Panc1 (cell line): ENCODE measurements around the gene DLL4.

Experiments used
- POLR2AphosphoS5 ChIP-seq: IDR thresholded peaks from 2 replicates; pipeline ENCODE4 v1.6.1; 2012; ENCODE audit warnings: mild to moderate bottlenecking, low read depth, low read length, moderate library complexity
- TCF7L2 ChIP-seq: IDR thresholded peaks from 2 replicates; pipeline ENCODE4 v1.6.1; 2011; ENCODE audit warnings: mild to moderate bottlenecking, low read depth, low read length, inconsistent platforms
- TF ChIP-seq, protein P1 (sequence below): fragments of 450-650 bp; IDR thresholded peaks from 2 replicates; pipeline ENCODE4 v1.5.1; 2017; ENCODE audit warnings: mild to moderate bottlenecking
- TF ChIP-seq, protein P2 (sequence below), 2 experiments: IDR thresholded peaks; 2 replicates each; pipeline ENCODE4 v1.6.1; 2011 to 2012; ENCODE audit warnings: low read depth in 2 of 2, control low read depth in 1 of 2, low read length in 1 of 2, mild to moderate bottlenecking in 1 of 2, moderate library complexity in 1 of 2; ENCODE audit not compliant: insufficient read depth in 1 of 2

DNA sequence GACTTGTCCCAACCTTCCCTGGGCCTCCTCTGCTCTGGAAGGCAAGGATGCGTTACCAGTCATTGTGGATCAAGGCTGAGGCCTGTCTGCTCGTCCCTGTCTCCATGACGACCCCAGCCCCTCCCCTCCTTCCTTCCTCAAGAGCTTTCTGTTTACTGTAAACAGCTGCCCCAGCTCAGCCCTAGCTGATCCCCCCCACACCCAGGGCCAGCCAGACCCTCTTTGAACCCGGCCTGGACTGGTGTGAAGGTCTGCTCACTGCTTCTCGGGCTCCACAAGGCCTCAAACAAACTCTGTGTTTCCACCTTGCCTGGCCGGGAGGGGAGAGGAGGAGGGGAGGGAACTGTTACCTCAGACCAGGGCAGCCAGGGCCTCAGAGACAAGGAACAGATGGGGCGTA, 18.0 kb upstream of the DLL4 start:
- TF ChIP-seq, protein P1, sequence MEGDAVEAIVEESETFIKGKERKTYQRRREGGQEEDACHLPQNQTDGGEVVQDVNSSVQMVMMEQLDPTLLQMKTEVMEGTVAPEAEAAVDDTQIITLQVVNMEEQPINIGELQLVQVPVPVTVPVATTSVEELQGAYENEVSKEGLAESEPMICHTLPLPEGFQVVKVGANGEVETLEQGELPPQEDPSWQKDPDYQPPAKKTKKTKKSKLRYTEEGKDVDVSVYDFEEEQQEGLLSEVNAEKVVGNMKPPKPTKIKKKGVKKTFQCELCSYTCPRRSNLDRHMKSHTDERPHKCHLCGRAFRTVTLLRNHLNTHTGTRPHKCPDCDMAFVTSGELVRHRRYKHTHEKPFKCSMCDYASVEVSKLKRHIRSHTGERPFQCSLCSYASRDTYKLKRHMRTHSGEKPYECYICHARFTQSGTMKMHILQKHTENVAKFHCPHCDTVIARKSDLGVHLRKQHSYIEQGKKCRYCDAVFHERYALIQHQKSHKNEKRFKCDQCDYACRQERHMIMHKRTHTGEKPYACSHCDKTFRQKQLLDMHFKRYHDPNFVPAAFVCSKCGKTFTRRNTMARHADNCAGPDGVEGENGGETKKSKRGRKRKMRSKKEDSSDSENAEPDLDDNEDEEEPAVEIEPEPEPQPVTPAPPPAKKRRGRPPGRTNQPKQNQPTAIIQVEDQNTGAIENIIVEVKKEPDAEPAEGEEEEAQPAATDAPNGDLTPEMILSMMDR: no peak
- TF ChIP-seq POLR2AphosphoS5: no peak
- TF ChIP-seq TCF7L2: no peak
- TF ChIP-seq, protein P2, sequence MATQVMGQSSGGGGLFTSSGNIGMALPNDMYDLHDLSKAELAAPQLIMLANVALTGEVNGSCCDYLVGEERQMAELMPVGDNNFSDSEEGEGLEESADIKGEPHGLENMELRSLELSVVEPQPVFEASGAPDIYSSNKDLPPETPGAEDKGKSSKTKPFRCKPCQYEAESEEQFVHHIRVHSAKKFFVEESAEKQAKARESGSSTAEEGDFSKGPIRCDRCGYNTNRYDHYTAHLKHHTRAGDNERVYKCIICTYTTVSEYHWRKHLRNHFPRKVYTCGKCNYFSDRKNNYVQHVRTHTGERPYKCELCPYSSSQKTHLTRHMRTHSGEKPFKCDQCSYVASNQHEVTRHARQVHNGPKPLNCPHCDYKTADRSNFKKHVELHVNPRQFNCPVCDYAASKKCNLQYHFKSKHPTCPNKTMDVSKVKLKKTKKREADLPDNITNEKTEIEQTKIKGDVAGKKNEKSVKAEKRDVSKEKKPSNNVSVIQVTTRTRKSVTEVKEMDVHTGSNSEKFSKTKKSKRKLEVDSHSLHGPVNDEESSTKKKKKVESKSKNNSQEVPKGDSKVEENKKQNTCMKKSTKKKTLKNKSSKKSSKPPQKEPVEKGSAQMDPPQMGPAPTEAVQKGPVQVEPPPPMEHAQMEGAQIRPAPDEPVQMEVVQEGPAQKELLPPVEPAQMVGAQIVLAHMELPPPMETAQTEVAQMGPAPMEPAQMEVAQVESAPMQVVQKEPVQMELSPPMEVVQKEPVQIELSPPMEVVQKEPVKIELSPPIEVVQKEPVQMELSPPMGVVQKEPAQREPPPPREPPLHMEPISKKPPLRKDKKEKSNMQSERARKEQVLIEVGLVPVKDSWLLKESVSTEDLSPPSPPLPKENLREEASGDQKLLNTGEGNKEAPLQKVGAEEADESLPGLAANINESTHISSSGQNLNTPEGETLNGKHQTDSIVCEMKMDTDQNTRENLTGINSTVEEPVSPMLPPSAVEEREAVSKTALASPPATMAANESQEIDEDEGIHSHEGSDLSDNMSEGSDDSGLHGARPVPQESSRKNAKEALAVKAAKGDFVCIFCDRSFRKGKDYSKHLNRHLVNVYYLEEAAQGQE (IDR thresholded peaks at IDR 0.05; ENCODE audit: insufficient read depth in 1 of 2, low read depth in 2 of 2, low read length in 1 of 2): no peak
